DND-41 (cell line): ENCODE measurements around the gene TMBIM6.

Experiments
- CTCF ChIP-seq: IDR thresholded peaks from 2 replicates; pipeline ENCODE4 v1.5.1; 2012; ENCODE audit warnings: borderline replicate concordance, low read length, moderate library complexity, mild to moderate bottlenecking; ENCODE audit not compliant: poor library complexity, severe bottlenecking; ENCODE audit errors: extremely low read depth
- EZH2 ChIP-seq: IDR thresholded peaks from 3 replicates; pipeline ENCODE4 v1.6.1; 2012; ENCODE audit warnings: borderline replicate concordance, low read depth, mild to moderate bottlenecking, moderate library complexity, low read length, inconsistent platforms; ENCODE audit not compliant: severe bottlenecking

DNA sequence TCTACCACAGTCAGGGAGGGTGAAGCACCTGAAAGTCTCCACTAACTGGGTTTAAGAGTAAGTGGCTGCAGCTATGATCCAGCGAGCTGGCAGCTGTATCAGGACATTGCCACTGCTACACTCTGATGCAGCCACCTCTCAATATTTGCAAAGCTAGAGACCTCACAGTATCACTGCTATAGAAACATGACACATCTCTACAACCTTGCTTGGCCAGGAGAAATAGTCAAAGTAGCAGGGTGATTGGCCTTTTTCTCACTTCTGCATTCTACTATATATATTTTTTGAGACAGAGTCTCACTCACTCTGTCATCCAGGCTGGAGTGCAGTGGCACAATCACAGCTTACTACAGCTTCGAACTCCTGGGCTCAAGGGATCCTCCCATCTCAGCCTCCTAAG lies 24.8 kb upstream of the TMBIM6 start:
- TF ChIP-seq EZH2: no peak
- no peak for TF ChIP-seq CTCF
